H1 (cell line): ENCODE measurements around the gene EMC6. TPM values are rescaled to one million over a fixed set of nuclear protein-coding genes. Genes with fewer than 3 reads are reported as not detected.

ENCODE experiments used
- NANOG ChIP-seq: IDR thresholded peaks from 2 replicates; pipeline ENCODE4 v1.6.1; 2011; ENCODE audit warnings: low read length, low read depth, mild to moderate bottlenecking, inconsistent platforms; ENCODE audit not compliant: insufficient read depth, poor library complexity, severe bottlenecking
- RNF2 ChIP-seq: fragments of 200-900, 300-1000 bp; sonication (generic); IDR thresholded peaks from 2 replicates; pipeline ENCODE4 v1.7.1; 2016; ENCODE audit warnings: borderline replicate concordance, low read depth, mild to moderate bottlenecking, antibody characterized with exemption, low read length; ENCODE audit not compliant: poor library complexity, severe bottlenecking; ENCODE audit errors: missing control alignments
- TAF1 ChIP-seq: IDR thresholded peaks from 2 replicates; pipeline ENCODE4 v1.6.1; 2011; ENCODE audit warnings: mild to moderate bottlenecking, low read depth, low read length
- polyA plus RNA-seq, 7 experiments: library from polyadenylated mRNA; depleted of rRNA in 3 of 7; stranded (reverse) in 5 of 7; unstranded in 2 of 7; fragments of >200 nt in 5 of 7; fragments of 200-250 nt in 2 of 7; gene quantifications; 1 replicate in 5 of 7; 2 replicates in 1 of 7; 4 replicates in 1 of 7; pipeline versions ENCODE4 v1.2.1 to v1.2.3, GENCODE V29; 2011 to 2013; ENCODE audit warnings: missing spikeins in 2 of 7, mixed read lengths in 2 of 7
- total RNA-seq: library from RNA; stranded (reverse); fragmentation: NEBNext Ultra II Directional; extraction: Animal tissue kit (Norgen Biotek cat#: 25700); gene quantifications from 2 replicates; pipeline ENCODE4 v1.2.1, GENCODE V29; 2021
- TF ChIP-seq, protein P1 (sequence below): fragments of 300-600 bp; sonication (generic); IDR thresholded peaks from 2 replicates; pipeline ENCODE4 v1.7.1; 2012; ENCODE audit warnings: low read length, moderate library complexity, mild to moderate bottlenecking, inconsistent platforms; ENCODE audit not compliant: insufficient replicate concordance

Gene EMC6
- total and polyA plus RNA-seq, 2 of the 8 experiments (the other 6 are each of a cell fraction or from before 2014, with no cell fraction given) = 81.5 to 193 TPM

DNA sequence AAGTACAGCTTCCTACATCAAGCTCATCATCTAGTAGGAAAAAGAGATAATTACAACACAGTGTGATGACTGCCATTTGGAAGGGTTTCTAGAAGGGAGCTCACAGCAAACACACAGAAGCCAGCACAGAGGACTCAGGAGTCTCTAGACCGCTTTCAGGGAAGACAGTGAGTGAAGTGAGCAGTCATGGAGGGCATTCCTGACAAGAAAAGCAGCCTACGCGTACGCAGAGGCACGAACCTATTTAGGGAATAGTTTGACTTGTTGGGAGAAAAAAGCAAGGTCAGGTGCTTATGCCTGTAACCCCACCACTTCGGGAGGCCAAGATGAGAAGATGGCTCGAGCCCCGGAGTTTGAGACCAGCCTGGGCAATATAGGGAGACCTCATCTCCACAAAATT is 46.7 kb downstream of the EMC6 start (continued):
- TF ChIP-seq, protein P1, sequence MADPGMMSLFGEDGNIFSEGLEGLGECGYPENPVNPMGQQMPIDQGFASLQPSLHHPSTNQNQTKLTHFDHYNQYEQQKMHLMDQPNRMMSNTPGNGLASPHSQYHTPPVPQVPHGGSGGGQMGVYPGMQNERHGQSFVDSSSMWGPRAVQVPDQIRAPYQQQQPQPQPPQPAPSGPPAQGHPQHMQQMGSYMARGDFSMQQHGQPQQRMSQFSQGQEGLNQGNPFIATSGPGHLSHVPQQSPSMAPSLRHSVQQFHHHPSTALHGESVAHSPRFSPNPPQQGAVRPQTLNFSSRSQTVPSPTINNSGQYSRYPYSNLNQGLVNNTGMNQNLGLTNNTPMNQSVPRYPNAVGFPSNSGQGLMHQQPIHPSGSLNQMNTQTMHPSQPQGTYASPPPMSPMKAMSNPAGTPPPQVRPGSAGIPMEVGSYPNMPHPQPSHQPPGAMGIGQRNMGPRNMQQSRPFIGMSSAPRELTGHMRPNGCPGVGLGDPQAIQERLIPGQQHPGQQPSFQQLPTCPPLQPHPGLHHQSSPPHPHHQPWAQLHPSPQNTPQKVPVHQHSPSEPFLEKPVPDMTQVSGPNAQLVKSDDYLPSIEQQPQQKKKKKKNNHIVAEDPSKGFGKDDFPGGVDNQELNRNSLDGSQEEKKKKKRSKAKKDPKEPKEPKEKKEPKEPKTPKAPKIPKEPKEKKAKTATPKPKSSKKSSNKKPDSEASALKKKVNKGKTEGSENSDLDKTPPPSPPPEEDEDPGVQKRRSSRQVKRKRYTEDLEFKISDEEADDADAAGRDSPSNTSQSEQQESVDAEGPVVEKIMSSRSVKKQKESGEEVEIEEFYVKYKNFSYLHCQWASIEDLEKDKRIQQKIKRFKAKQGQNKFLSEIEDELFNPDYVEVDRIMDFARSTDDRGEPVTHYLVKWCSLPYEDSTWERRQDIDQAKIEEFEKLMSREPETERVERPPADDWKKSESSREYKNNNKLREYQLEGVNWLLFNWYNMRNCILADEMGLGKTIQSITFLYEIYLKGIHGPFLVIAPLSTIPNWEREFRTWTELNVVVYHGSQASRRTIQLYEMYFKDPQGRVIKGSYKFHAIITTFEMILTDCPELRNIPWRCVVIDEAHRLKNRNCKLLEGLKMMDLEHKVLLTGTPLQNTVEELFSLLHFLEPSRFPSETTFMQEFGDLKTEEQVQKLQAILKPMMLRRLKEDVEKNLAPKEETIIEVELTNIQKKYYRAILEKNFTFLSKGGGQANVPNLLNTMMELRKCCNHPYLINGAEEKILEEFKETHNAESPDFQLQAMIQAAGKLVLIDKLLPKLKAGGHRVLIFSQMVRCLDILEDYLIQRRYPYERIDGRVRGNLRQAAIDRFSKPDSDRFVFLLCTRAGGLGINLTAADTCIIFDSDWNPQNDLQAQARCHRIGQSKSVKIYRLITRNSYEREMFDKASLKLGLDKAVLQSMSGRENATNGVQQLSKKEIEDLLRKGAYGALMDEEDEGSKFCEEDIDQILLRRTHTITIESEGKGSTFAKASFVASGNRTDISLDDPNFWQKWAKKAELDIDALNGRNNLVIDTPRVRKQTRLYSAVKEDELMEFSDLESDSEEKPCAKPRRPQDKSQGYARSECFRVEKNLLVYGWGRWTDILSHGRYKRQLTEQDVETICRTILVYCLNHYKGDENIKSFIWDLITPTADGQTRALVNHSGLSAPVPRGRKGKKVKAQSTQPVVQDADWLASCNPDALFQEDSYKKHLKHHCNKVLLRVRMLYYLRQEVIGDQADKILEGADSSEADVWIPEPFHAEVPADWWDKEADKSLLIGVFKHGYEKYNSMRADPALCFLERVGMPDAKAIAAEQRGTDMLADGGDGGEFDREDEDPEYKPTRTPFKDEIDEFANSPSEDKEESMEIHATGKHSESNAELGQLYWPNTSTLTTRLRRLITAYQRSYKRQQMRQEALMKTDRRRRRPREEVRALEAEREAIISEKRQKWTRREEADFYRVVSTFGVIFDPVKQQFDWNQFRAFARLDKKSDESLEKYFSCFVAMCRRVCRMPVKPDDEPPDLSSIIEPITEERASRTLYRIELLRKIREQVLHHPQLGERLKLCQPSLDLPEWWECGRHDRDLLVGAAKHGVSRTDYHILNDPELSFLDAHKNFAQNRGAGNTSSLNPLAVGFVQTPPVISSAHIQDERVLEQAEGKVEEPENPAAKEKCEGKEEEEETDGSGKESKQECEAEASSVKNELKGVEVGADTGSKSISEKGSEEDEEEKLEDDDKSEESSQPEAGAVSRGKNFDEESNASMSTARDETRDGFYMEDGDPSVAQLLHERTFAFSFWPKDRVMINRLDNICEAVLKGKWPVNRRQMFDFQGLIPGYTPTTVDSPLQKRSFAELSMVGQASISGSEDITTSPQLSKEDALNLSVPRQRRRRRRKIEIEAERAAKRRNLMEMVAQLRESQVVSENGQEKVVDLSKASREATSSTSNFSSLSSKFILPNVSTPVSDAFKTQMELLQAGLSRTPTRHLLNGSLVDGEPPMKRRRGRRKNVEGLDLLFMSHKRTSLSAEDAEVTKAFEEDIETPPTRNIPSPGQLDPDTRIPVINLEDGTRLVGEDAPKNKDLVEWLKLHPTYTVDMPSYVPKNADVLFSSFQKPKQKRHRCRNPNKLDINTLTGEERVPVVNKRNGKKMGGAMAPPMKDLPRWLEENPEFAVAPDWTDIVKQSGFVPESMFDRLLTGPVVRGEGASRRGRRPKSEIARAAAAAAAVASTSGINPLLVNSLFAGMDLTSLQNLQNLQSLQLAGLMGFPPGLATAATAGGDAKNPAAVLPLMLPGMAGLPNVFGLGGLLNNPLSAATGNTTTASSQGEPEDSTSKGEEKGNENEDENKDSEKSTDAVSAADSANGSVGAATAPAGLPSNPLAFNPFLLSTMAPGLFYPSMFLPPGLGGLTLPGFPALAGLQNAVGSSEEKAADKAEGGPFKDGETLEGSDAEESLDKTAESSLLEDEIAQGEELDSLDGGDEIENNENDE = no peak
- TF ChIP-seq RNF2 (no peak), TAF1 (no peak), NANOG (no peak)
